NCI-H1930 (cell line): ENCODE measurements around the gene EPHA4.

Experiments used
- DNase-seq, 2 experiments: peaks; one replicate each; lab custom pipeline; 2025; lab: John Stamatoyannopoulos, UW

EPHA4 gene

DNA sequence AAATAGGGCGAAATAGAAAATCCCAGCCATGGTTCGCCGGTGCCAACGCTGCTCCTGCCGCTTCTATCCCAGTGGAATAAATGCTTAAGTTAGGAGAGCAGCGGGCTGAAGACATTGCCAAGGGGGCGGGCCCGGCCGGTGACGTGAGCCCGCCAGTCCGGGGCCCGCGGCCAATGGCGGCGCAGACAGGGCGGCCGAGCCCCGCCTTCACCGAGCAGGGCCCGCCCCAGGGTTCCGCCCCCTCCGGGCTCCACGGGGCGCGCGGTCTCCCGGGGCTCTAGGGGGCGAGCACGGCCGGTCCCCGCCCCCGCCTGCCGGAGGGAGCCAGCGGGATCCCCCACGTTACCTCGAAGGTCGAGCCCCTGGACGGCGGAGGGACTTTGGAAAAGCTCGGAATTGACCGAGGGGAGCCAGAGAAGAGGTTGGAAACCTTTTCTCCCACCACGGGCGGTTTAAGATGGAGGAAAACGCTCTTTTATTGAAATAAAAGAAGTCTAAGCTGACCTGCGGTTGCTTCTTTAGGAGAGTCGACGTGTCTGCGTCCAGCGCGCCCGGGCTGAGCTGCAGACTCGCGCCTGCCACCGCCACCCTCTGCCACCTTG is at the start of gene EPHA4:
EPHA4 (minus strand) TSS at position 86 of the 602 bp plus-strand sequence; CDS start at position 30, 56 bp downstream.
- DNase-seq, result peak; percentile 75 to 88

DNA sequence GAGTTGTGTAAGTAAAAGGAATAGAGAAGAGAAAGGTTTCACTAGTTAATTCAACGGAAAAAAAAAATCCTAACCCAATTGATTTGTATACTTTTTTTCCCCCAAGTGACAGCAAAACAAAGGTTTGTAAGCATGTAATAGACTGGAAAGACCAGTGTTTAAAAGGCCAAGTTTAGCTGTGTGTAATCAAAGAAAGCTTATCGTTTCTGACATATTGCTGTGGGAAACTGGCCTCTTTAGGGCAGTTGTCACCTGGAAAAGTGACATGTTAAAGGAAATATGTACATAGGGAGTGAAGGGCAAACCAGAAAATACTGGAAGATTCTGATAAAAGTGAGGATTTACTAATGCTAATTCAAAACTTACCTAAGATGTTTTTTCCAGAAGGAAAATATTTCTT is 45.9 kb upstream of the EPHA4 start:
- DNase-seq, result no peak

DNA sequence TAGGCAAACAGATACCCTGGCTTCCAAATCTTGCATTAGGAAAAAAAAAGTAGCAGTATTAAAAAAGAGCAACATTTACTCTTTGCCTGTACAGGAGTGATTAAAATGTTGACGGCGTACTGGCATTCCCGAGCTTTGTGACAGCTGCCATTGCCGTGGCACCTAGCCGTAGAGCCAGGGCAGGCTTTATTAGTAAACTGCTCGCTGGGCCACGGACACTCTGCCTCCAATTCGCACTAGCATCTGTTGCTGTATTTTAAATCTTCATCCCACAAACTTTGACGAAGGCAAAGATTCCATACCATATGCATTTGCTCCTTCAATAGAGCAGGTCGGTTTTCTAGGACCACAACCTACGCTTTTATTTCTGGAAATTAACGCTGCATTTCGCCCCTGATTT is 44.5 kb upstream of the EPHA4 start:
- no peak for DNase-seq

DNA sequence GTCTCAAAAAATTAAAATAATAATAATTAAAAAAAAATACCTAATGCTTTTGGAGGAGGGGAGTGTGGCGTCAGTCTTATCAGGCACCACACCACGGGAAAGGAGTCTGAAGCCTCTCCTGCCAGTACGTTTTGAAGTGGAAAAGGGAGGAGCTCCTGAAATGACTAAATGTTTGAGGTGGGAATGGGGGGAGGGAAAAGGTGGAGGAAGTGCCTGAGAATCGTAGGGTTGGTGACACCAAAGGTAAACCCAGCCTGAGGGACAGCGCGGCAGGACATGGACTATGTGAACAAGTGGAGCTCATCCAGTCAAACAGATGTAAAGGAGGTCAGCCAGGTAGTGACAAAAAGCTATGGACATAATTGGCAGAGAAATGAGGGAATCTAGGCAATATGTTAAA is 42.2 kb upstream of the EPHA4 start:
- DNase-seq, result no peak

DNA sequence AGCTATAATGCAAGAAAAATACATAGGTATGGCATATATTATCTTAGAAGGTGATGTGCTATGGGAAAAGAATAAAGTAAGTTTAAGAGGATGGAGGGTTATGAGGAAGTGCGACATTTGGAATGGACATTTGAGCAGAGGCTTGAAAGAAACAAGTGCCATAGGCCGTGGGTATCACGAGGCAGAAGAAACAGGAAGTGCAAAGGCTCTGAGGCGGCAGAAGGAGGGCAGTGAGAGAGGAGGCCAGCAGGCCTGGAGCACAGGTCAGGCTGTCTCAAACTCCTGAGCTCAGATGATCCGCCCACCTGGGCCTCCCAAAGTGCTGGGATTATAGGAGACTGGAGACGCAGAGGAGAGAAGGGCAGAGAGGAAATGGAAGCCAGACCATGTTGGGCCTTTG is 40.7 kb upstream of the EPHA4 start:
- no peak for DNase-seq

DNA sequence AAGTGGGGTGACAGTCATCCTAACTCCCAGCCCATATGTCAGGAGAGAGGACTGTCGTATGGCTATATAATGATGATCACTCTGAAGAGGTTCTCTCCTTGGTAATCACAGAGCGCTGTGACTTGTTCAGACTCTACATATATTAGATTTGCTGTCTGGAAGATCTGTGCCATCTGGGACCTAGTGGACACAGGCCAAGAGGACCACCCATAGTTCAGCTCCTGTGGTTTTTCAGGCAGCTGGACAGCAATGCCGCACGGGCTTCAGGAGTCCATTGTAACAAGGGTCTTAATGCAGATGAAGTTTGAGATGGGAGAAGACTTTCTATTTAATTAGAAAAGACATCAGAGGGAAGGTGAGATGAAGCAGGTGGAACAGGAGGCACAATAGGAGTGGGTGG is 40.1 kb upstream of the EPHA4 start:
- DNase-seq, result no peak

DNA sequence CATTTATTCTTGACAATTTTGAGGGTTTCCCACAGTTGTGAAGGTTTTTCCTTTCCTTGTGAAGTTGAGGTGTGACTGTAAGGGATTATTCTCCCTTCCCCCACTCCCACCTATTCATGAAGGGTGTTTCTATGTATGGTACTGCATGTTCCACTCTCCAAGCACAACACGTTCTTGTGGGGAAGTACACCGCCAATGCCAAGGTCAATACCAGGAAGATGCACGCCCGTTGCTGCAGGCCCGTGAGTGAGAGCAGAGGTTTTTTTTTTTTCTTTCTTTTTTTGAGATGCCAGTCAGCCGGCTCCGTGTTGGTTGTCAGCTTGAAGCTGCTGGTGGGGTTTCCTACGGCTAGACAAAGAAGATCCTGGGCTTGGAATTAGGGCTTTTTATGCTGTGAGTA is 38.6 kb upstream of the EPHA4 start:
- no peak for DNase-seq

DNA sequence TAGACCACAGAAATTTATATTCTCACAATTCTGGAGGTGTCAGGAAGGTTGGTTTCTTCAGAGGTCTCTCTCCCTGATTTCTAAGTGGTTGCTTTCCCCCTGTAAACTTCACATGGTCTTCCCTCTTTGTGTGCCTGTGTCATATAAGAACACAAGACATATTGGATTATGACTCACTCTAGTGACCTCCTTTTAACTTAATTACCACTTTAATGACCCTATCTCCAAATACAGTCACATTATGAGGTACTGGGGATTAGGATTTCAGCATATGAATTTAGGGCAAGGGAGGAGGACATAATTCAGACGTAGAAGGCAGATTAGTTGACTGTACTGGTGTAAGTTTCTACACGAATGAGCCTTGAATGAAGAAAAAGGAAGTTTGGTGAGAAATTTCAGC is 38.2 kb upstream of the EPHA4 start:
- no peak for DNase-seq

DNA sequence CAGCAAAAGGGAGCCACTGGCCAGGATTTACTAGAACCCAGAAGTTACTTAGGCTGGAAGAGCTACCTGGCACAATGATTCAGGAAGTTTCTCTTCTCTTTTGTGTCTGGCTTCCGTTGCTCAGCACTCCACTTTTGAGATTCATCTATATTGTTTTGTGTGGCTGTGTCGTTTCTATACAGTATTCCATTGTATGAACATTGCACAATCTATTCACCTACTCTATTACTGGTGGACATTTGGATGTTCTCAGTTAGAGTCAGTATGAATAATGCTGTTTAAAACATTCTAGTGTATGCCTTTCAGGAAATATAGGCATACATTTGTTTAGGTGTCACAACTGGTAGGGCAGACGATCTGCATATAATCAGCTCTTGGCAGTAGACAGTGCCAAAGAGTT is 36.3 kb upstream of the EPHA4 start:
- no peak for DNase-seq

DNA sequence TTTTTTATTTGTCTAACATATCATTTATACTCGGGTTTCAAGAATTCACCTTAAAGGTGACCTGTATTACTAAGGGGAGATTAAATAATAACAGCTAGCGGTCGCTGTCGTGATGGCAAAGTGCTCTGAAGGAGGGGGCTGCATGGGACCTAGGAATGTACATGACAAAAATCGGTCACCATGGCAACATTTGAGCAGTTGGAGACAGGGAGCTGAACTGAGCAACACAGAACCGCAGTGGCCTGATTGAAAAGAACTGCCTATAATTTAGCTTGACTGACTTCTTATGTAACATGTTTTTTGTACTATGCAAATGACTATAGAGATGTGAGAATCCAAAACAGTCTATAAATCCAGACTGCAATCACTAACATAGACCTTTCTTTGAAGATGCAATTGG is 34.3 kb upstream of the EPHA4 start:
- DNase-seq, result no peak

DNA sequence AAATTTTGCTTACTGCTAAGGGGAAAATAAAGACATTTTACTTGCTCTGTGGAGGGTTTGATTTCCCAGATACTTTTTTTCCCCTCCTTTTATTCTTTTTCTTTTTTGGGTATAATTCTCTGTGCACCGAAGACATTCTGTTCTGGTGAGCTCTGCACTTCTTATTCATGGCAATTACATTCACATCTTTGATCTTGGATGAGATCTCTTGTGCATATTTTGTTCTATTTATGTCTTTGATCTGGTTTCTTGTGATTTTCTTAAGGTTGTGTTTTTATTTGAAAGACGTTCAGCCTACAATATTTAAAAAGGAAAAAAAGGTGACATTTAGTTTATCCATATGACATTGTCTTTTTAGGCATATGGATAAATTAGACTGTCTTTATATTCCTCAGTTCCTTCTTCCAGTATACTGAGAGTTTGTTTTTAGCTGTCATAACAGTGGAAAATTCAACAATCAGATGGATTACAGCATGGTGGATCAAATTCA is 33.7 kb upstream of the EPHA4 start:
- no peak for DNase-seq

DNA sequence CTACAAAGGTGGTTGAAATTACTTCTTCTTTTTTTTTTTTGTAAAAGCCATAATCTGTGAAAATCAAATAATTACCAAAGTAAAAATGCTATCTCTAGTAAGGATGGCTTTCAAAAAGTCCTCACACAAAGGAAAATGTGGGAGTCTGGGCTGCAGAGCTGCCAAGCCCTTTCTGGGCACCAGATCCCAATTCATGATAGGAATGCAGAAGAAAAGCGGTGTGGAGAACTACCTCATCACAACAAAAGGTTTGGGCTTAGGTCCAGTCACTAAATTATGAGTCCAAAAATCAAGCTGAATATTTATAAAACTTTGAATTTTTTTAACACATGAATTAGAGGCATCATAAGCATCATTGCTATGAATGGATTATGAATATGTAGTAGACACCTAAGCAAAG is 30.8 kb upstream of the EPHA4 start:
- DNase-seq, result no peak

DNA sequence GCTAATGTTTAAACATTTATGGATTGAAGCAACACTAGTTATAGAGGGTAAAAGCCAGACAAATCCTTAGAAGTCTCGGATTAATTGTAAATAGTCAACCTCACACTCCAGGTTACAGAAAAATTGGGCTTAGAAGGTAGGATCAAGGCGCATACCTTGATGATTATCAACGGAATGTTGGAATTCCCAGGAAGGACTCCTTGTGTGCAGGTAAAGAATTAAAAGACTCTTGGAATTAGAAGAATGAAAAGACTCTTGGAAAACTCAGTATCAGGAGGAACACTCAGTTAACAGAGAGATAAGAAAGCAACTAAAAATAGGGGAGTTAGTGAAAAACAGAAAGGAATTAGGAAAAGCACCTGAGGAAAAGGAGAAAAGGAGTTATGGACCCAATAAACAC is 29.3 kb upstream of the EPHA4 start:
- DNase-seq, result no peak

DNA sequence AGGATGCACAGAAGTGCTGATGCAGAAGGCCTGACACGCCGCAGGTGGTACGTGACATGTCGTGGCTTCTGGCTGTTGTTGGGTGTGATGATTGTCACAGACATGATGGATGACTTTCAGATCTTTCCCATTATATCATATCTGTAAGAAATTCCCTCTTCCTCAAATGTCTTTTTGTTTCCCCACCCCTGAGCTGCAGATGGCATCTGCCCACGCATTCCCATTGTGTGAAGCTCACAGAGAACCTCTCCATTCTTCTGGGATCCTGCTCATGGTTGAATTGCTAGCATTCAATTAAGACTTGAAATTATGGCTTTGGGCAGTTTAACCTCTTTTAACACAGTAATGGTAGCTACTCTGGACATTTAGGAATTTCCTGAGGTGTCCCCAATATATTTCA is 28.3 kb upstream of the EPHA4 start:
- no peak for DNase-seq

DNA sequence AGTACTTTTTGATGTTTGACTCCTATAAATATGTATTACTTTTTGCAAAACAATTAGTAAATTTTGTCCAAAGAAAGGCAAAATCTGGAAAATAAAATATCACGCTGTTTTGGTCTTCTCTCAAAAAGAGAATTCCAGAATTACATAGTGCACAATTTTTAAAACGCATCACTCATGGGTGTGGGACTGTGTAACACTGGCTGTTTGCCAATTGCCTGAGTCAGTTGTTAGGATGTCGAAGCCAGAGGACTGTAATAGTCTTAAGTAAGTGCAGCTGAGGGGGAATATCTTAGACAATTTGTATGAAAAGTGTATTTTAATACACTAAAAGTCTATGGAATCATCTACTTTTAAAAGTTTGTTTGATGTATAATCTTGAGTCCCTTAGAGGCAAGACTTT is 24.1 kb upstream of the EPHA4 start:
- DNase-seq, result no peak

DNA sequence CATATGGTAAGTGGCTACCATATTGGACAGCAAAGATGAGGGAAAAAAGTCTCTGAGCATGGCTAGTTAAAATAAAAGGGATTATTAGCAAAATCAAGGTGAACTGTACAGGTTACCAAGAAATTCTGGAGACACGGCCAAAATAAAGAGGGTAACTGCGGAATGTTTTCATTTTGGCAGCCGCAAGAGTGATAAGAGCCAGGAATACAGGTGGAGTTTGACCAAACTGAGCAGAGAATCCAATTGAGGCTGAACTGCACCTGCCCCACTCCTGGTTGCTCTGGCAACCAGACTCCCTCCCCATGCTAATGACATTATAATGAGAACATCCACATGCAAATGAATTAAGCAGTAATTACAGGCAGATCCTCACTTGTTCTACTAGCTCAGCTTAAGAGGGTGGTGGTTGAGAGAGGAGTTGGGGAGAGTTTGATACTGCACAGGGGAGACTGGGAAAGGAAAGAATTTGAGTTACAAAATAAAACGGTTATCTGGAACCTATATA is 18.8 kb upstream of the EPHA4 start:
- DNase-seq, result no peak

DNA sequence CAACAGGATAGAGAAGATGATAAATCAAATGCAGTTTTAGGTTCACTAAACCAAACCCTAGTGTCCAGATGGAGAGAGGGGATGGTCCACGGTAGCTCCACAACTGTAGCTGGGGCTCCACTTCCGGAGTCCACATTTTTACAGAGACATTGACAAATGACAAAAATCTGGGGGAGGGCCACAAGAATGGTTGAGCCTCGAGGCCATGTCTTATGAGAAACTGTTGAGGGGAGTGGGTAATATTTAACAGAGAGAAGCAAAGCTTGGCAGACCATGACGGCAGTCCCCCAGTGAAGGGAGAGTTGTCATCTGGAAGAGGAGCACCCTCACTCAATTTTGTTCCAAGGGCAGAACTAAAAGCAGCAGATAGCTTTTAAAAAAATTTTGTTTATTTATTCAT is 17.6 kb upstream of the EPHA4 start:
- DNase-seq, result no peak

DNA sequence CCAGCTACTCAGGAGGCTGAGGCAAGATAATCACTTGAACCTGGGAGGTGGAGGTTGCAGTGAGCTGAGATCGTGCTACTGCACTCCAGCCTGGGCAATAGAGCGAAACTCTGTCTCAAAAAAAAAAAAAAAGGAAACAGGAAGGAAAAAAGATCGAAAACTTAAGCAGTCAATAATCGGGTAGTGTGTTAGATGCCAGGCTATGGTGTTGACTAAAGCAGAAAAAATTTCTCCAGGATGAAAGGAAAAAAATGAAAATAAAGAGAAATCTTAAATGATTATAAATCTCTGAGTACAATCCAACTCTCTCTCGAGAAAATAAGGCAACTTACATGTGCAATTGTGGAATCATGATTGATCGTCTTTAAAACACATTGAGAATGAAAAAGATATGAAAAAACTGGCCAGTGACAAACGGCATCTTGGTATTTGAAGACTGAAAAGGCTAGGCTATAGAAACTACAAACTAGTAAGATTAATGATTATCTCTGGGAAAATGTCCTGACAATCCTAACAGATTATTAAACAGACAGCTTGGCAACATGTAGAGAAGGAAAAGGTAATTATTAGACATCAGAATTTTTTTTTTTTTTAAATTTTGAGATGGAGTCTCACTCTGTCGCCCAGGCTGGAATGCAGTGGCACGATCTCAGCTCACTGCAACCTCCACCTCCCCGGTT is 16.3 kb upstream of the EPHA4 start:
- DNase-seq, result no peak

DNA sequence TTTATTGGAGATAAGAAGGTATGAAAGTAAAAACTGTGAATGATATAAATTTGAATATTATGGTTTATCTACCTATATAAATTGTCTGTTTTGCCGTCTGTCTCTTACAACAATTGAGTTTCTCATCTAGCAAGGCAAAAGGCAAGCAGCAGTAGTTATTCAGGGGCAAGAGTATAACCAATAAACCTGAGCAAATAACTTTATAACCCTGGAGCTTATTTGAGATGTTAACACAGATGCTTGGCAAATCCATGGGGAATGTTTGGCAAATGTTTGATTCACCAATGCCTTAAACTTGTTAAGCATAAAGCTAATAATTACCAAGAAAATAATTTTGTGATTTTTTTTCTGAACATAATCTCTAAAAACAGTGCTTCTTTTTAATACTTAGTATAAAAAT is 9.9 kb upstream of the EPHA4 start:
- peak; percentile 24 to 66 for DNase-seq

DNA sequence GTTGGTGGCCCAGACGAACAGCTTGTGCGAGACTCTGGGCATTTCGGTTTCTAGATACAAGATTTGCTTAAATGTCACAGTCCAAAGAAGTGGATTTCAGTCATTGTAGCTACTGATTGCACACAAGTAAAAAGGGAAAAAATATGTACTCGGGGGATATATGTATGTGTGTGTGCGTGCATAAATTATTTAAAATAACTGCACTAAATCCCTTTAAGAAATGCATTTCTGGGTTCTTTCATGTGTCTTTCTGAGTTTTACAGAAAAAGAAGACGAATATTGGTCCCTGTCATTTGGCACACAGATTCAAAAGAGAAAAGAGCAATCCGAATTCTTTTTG is 2.1 kb upstream of the EPHA4 start:
- no peak for DNase-seq

DNA sequence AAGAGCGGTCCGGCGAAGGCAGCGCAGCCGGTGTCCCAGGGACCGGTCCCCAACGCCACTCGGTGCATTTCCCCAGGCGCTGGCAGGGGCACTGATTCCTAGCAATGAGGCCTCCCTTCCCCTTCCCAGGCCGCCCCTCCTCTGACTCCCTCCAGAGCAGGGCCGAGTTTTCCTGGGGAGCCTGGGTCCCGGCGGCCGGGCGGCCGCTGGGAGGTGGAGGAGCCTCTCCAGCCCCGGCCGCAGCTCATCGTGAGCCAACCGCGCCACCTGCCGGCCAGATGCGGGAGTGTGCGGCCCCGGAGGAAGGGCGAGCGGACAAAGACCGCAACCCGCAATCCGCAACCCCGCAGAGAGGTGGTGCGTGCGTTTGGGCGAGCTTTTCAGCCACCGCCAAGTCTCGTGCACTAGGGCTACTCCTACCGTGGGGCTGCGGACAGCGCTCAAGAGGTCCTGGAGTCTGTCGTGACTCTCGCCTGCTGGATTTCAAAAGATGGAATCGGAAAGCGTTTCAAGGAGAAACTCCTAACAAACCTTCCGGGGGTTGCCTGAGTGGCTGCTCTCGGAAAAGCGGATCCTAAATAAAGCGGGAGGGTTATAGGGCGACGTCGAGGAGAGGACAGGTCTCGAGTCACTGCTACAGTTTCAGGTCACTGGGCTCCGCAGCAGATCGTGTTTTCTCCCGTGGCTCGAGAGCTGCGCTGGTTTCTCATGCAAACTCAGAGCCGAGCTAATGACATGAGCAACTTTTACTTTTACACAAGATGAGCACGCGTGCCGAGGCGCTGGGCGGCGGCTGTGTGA is 1.5 kb upstream of the EPHA4 start:
- DNase-seq, result peak; percentile 69 to 82

DNA sequence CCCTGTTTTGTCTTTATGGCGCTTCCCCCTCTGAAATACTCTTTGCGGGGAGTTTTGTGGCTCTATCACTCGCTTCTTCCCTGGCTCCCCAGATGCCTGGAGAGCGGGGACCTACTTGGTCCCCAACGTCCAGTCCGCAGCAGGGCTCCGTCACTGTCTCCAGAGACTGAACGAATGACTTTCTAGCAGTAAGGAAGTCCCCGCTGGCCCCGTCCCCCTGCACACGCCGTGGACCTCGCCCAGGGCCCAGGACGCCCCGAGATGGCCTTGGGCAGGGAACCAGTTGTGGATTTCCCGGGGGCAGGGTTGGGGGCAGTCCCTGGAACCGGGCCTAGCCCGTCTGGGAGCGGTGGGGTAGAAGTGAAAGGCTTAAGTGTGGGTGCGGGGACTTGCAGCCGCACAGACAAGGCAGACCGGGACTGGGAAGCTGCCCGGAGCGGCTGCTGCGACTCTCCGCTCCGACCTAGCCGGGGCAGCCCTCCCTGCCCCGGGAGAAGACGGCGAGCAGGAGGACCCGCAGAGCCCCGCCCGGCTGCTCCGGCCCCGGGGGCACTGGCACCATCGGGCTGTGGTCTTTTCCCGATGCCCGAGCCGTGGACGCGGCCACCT is 821 bp upstream of the EPHA4 start:
- DNase-seq, result peak in 1 of 2 experiments; percentile 28
